Measurements from ENCODE around the gene RELB. TPM values are rescaled to one million over a fixed set of nuclear protein-coding genes. Genes with fewer than 3 reads are reported as not detected.

Gene RELB
- total and polyA plus RNA-seq, 2 donors (not counting 3 experiments of a cell fraction or from before 2014, with no cell fraction given) = 13.2 to 14.4 TPM

DNA sequence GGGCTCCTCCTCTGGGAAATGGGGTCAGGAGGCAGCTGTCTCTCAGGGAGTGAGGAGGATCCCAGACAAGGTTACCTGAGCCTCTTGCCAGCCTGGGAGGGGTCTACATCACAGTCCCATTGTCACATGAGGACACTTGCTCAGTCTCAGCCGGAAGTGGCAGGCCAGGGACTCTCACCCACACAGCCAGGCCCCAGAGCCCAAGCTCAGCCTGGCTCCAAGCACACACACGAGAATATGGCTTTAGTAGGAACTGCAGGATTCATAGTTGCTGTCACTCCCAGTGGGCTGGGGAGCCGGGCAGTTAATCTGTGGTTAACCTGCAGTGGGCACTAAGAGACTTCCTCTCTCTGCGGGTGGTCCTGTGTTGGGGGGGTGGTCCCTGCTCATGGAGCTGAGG lies 15.8 kb upstream of the RELB start:
- no peaks in the 10 kb centered on the region for H3K27me3 ChIP-seq (ENCODE audit: control insufficient read depth in 2 of 2, insufficient read depth in 2 of 2, low read length in 2 of 2)
- no peak overlapping the region for H2AFZ ChIP-seq (ENCODE audit: low read depth, low read length)
- DNase-seq (ENCODE audit: low read depth, low spot score) = no peak
- FAIRE-seq = no peak
- no TSS peak for BruUV-seq (replicated peaks)
- no peaks in the 10 kb centered on the region for H3K4me1 ChIP-seq (ENCODE audit: control insufficient read depth, extremely low read depth, insufficient read depth, low read length)
- H3K9ac ChIP-seq (replicated peaks; ENCODE audit: extremely low read depth, insufficient read depth, low read length) = no peak overlapping the region
- no peaks in the 10 kb centered on the region for H4K20me1 ChIP-seq (replicated peaks; ENCODE audit: control insufficient read depth, extremely low read depth, insufficient read depth, low read length)
- H3K9me1 ChIP-seq (replicated peaks; ENCODE audit: control insufficient read depth, extremely low read depth, insufficient read depth, low read length) = no peaks in the 10 kb centered on the region
- H3K36me3 ChIP-seq (ENCODE audit: control insufficient read depth in 2 of 2, extremely low read depth in 1 of 2, insufficient read depth in 2 of 2, low read length in 2 of 2) = peaks cover 6 to 43% of the 10 kb centered on the region in 2 experiments
- H3K4me3 ChIP-seq (replicated peaks in 1 of 3; ENCODE audit: insufficient read depth in 1 of 3, low read depth in 1 of 3, low read length in 3 of 3) = no peak overlapping the region
- CTCF ChIA-PET = interaction anchor here (0.9 kb wide), 1 partner anchor 10 kb away, joined by 3 read pairs; no protein-coding TSS in a partner anchor
- H3K9me3 ChIP-seq (replicated peaks; ENCODE audit: control insufficient read depth, insufficient read depth, low read length) = no peaks in the 10 kb centered on the region
- TF ChIP-seq, protein P1, sequence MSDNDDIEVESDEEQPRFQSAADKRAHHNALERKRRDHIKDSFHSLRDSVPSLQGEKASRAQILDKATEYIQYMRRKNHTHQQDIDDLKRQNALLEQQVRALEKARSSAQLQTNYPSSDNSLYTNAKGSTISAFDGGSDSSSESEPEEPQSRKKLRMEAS (IDR thresholded peaks at IDR 0.05; ENCODE audit: insufficient read depth, insufficient read length) = no peak
- TF ChIP-seq POLR2AphosphoS5 (IDR thresholded peaks at IDR 0.05; ENCODE audit: insufficient read depth, low read depth, low read length) = no peak
- dilution Hi-C loops (cut with MboI; ENCODE audit: extremely low pct_ligation_motif_present, low sequenced_read_pairs) = no loop called here
- H3K27ac ChIP-seq (ENCODE audit: insufficient read depth, low read depth, low read length) = no peak overlapping the region
- no peak overlapping the region for H3K4me2 ChIP-seq (ENCODE audit: insufficient read depth, low read length)
- H3K79me2 ChIP-seq (ENCODE audit: control insufficient read depth, insufficient read depth, low read length) = no peaks in the 10 kb centered on the region
- intact Hi-C loops (cut with micrococcal nuclease) = no loop called here
- POLR2A ChIA-PET = no interaction called here

- H3K9me3 ChIP-seq (replicated peaks; ENCODE audit: control insufficient read depth, insufficient read depth, low read length) = no peaks in the 10 kb centered on the region
- H4K20me1 ChIP-seq (replicated peaks; ENCODE audit: control insufficient read depth, extremely low read depth, insufficient read depth, low read length) = no peaks in the 10 kb centered on the region
- no peak for FAIRE-seq
- no peak overlapping the region for H2AFZ ChIP-seq (ENCODE audit: low read depth, low read length)
- H3K4me2 ChIP-seq (ENCODE audit: insufficient read depth, low read length) = no peak overlapping the region
- H3K4me1 ChIP-seq (ENCODE audit: control insufficient read depth, extremely low read depth, insufficient read depth, low read length) = no peaks in the 10 kb centered on the region
- no peak overlapping the region for H3K9ac ChIP-seq (replicated peaks; ENCODE audit: extremely low read depth, insufficient read depth, low read length)
- no peaks in the 10 kb centered on the region for H3K9me1 ChIP-seq (replicated peaks; ENCODE audit: control insufficient read depth, extremely low read depth, insufficient read depth, low read length)
- no peak overlapping the region for H3K27ac ChIP-seq (ENCODE audit: insufficient read depth, low read depth, low read length)
- BruUV-seq (replicated peaks) = no TSS peak
- no peak overlapping the region for H3K4me3 ChIP-seq (replicated peaks in 1 of 3; ENCODE audit: insufficient read depth in 1 of 3, low read depth in 1 of 3, low read length in 3 of 3)
- dilution Hi-C loops (cut with MboI; ENCODE audit: extremely low pct_ligation_motif_present, low sequenced_read_pairs) = no loop called here
- POLR2A ChIA-PET = no interaction called here
- CTCF ChIA-PET = interaction anchor here (1.4 kb wide), 1 partner anchor 73 kb away, joined by 4 read pairs; no protein-coding TSS in a partner anchor
- intact Hi-C loops (cut with micrococcal nuclease) = no loop called here
- no peaks in the 10 kb centered on the region for H3K27me3 ChIP-seq (ENCODE audit: control insufficient read depth in 2 of 2, insufficient read depth in 2 of 2, low read length in 2 of 2)
- no peaks in the 10 kb centered on the region for H3K79me2 ChIP-seq (ENCODE audit: control insufficient read depth, insufficient read depth, low read length)
- no peak for TF ChIP-seq EZH2 (IDR thresholded peaks at IDR 0.05; ENCODE audit: borderline replicate concordance, low read depth, low read length, severe bottlenecking)
- TF ChIP-seq JUN (IDR thresholded peaks at IDR 0.05; ENCODE audit: borderline replicate concordance, insufficient read depth, insufficient read length, low read depth) = no peak
- no peak for TF ChIP-seq MYC (IDR thresholded peaks at IDR 0.05; ENCODE audit: low read depth, low read length)
- TF ChIP-seq POLR2A (IDR thresholded peaks at IDR 0.05; ENCODE audit: low read depth, low read length) = no peak
- TF ChIP-seq CTCF (IDR thresholded peaks at IDR 0.05; ENCODE audit: extremely low read depth in 1 of 2, insufficient read depth in 1 of 2, low read depth in 1 of 2, low read length in 2 of 2) = no peak
- TF ChIP-seq POLR2AphosphoS5 (IDR thresholded peaks at IDR 0.05; ENCODE audit: insufficient read depth, low read depth, low read length) = no peak
- TF ChIP-seq FOS (IDR thresholded peaks at IDR 0.05; ENCODE audit: borderline replicate concordance, insufficient read depth, low read length) = no peak
- no peak for TF ChIP-seq GATA2 (IDR thresholded peaks at IDR 0.05; ENCODE audit: insufficient read depth, insufficient read length, low read depth, low read length)
- TF ChIP-seq, protein P1 (IDR thresholded peaks at IDR 0.05; ENCODE audit: insufficient read depth, insufficient read length) = no peak
- H3K36me3 ChIP-seq (ENCODE audit: control insufficient read depth in 2 of 2, extremely low read depth in 1 of 2, insufficient read depth in 2 of 2, low read length in 2 of 2) = peaks cover 6 to 49% of the 10 kb centered on the region in 2 experiments
- DNase-seq (ENCODE audit: low read depth, low spot score) = no peak
Measured at GRCh38 chr19:44986389-44986788, 14.9 kb upstream of the RELB start.
